ENCODE results near the gene TRAM2. TPM values are rescaled to one million over a fixed set of nuclear protein-coding genes. Genes with fewer than 3 reads are reported as not detected.

TRAM2 gene
- total RNA-seq, 6 experiments from 2014 or later: 16.1 to 24.8 (median 17.8) TPM

DNA sequence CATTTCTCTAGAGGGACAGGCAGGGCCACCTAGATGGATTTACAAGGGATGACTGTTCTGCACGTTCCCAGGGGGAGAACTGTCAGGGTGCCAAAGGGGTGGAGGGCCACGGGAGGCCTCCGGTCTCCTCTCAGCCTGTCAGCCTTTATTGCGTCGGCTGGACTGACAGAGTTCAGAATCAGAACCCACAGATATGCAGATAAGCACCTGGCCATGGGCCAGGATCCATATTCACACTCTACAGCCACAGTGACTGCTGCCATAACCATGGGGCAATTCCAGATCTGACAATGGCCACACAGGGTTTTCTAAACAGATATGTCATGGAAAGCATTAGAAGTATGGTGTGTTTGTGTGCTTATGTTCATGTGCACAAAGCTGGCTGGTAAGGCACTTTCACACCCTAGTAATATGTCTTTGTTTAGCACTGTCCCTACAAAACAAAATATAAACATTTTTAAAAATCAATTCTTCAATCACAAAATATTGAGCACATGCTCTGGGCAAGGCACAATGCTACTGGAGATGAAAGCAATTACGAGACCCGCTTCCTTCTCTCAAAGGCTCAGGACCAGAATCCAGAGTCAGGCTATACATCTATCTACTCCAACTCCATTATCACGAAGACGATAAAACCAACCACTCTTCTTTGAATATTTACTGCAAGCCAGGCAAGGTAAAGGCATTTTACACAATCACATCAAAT, 29.1 kb downstream of the TRAM2 start:
- DNase-seq (peak in 2 of 3 donors; percentile 62 to 65), ATAC-seq (peak; percentile 8 to 39 (median 10))
- Histone ChIP-seq H3K4me3 (no peak overlapping the region), H3K27me3 (no peaks in the 10 kb centered on the region), H3K27ac (peak overlapping the region in 1 of 3 donors; percentile 2), H3K9me3 (no peaks in the 10 kb centered on the region), H3K36me3 (no peaks in the 10 kb centered on the region), H3K4me1 (peaks cover 0 to 73% (median 38%) of the 10 kb centered on the region in 4 donors)
- intact Hi-C loops (cut with DNase I): no loop called here
- WGBS (ENCODE audit: insufficient coverage, low coverage, low lambda C conversion rate, missing lambda C conversion rate): 39% methylated on average over 9 of the region's 9 CpGs
- TF ChIP-seq, protein P1, sequence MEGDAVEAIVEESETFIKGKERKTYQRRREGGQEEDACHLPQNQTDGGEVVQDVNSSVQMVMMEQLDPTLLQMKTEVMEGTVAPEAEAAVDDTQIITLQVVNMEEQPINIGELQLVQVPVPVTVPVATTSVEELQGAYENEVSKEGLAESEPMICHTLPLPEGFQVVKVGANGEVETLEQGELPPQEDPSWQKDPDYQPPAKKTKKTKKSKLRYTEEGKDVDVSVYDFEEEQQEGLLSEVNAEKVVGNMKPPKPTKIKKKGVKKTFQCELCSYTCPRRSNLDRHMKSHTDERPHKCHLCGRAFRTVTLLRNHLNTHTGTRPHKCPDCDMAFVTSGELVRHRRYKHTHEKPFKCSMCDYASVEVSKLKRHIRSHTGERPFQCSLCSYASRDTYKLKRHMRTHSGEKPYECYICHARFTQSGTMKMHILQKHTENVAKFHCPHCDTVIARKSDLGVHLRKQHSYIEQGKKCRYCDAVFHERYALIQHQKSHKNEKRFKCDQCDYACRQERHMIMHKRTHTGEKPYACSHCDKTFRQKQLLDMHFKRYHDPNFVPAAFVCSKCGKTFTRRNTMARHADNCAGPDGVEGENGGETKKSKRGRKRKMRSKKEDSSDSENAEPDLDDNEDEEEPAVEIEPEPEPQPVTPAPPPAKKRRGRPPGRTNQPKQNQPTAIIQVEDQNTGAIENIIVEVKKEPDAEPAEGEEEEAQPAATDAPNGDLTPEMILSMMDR (IDR thresholded peaks at IDR 0.05): no peak
- TF ChIP-seq POLR2A (IDR thresholded peaks at IDR 0.05): no peak

DNA sequence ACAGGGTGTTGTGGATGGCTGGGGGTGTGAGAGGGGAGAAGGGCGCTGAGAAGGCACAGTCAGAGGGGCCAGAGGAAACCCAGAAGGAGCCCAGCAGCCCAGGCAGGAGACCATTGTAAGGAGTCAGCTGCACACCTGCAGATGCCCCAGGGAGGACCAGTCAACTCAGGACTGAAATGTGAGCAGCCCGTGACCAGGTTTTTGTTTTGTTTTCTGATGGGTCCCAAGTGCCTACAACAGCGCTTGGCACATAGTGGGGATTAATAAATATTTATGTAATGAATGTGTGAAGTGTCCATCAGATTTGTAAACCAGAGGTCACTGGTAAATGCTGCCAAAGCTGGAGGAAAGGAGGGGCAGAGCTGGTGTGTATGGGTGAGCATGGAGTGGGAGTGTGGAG, 30.2 kb downstream of the TRAM2 start:
- WGBS (ENCODE audit: insufficient coverage, low coverage, low lambda C conversion rate, missing lambda C conversion rate): 70% methylated on average over 2 of the region's 3 CpGs
- Histone ChIP-seq H3K9me3 (no peaks in the 10 kb centered on the region), H3K36me3 (no peaks in the 10 kb centered on the region), H3K27ac (no peak overlapping the region), H3K4me3 (no peak overlapping the region), H3K4me1 (peaks cover 0 to 72% (median 36%) of the 10 kb centered on the region in 4 donors), H3K27me3 (no peaks in the 10 kb centered on the region)
- intact Hi-C loops (cut with DNase I): no loop called here
- DNase-seq (no peak), ATAC-seq (no peak)
- TF ChIP-seq, protein P1 (IDR thresholded peaks at IDR 0.05): no peak
- no peak for TF ChIP-seq POLR2A (IDR thresholded peaks at IDR 0.05)

DNA sequence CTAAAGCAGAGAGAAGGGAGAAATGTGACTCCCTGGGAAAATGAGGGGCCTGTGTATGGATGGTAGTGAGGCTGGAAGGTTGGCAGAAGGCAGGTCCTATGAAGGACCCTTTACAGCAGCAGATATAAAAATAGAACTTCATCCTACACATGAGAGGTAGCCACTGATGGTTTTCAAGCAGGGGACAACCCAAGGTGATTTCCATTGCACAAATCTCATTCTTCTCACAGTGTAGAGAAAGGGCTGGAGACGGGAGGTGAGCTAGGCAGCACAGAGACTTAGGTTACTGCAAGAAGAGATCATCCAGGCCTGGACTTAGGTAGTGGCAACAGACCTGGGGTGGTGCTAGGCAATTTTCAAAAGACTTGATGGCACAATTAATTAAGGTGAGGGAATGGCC, 30.7 kb downstream of the TRAM2 start:
- intact Hi-C loops (cut with DNase I): no loop called here
- 89% methylated on average over 1 of the region's 1 CpG for WGBS (ENCODE audit: insufficient coverage, low coverage, low lambda C conversion rate, missing lambda C conversion rate)
- H3K27ac ChIP-seq: no peak overlapping the region
- DNase-seq (no peak), ATAC-seq (no peak)
- peaks cover 0 to 77% (median 34%) of the 10 kb centered on the region in 4 donors for H3K4me1 ChIP-seq
- H3K4me3 ChIP-seq: no peak overlapping the region
- H3K36me3 ChIP-seq: no peaks in the 10 kb centered on the region
- no peaks in the 10 kb centered on the region for H3K27me3 ChIP-seq
- TF ChIP-seq POLR2A (IDR thresholded peaks at IDR 0.05): no peak
- TF ChIP-seq, protein P1 (IDR thresholded peaks at IDR 0.05): no peak
- H3K9me3 ChIP-seq: no peaks in the 10 kb centered on the region

DNA sequence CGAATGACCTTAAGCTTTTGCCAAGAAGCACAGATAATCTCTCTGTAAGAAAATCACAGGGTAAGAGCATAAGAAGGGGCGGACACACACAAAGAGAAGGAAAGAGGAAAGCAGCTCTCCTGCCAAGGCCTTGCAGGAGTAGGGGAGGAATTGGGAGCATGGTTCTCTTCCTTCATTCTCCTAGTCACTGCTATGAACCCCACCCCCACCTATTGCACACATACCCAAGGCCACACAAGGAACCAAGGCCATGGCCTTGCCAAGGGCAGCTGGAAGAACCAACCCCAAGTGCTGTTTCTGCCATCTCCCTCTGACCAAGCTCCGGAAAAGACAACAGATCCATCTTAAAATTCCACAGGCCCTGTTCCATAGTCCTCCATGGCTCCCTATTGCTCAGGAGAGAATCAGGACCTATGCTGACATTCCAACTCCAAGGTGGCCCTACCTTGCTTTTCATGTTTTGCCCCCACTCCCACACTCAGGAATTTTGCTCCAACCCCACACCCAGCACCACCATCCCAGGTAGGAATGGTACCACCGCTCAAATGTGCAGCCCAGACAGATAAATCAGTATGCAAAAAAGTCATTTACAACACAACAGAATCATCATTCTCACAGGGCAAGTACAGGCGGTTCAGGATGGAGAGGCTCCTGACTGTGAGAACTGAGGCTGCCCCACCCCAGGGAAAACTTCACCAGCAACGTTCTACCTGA, 31.3 kb downstream of the TRAM2 start:
- Histone ChIP-seq H3K9me3 (no peaks in the 10 kb centered on the region), H3K4me1 (peaks cover 0 to 70% (median 31%) of the 10 kb centered on the region in 4 donors), H3K27ac (peak overlapping the region in 2 of 3 donors; percentile 47 to 81), H3K27me3 (no peaks in the 10 kb centered on the region), H3K36me3 (no peaks in the 10 kb centered on the region), H3K4me3 (no peak overlapping the region)
- WGBS (ENCODE audit: insufficient coverage, low coverage, low lambda C conversion rate, missing lambda C conversion rate): 79% methylated on average over 6 of the region's 6 CpGs
- TF ChIP-seq, protein P1 (IDR thresholded peaks at IDR 0.05): no peak
- TF ChIP-seq POLR2A (IDR thresholded peaks at IDR 0.05): no peak
- no peak for ATAC-seq
- intact Hi-C loops (cut with DNase I): no loop called here
- no peak for DNase-seq

All from right lobe of liver (tissue), 6 donors.